CD4-positive, alpha-beta T cell (primary cell): Measurements from ENCODE around the gene HMG20A. TPM values are rescaled to one million over a fixed set of nuclear protein-coding genes. Genes with fewer than 3 reads are reported as not detected.
A peak's percentile ranks its signal among the peaks of the same experiment; 100 is the strongest.

Source experiments
- ATAC-seq: fragments of 200-7000 bp; cut with Tn5 transposase; one replicate; pipeline ENCODE4 v1.10.0; 2022; ENCODE audit warnings: mild to moderate bottlenecking; ENCODE audit not compliant: poor library complexity
- CTCF ChIA-PET: fragments of 350-600 bp; sonication (Branson Sonifier 250); formaldehyde crosslinking; loops from one replicate; lab custom pipeline; 2021; ENCODE audit warnings: antibody characterized with exemption, inconsistent platforms; lab: Charles Lee
- POLR2A ChIA-PET: fragments of 350-600 bp; sonication (Branson Sonifier 250); formaldehyde crosslinking; loops from one replicate; lab custom pipeline; 2021; ENCODE audit warnings: antibody characterized with exemption, inconsistent platforms; lab: Charles Lee
- DNase-seq, 14 experiments: peaks; one replicate each; pipeline ENCODE4 v3.0.0-alpha.2; 2013 to 2020; ENCODE audit warnings: mixed read lengths in 2 of 14
- H3K27ac ChIP-seq, 2 donors: one replicate each; pipeline versions ENCODE4 v1.5.1 to v1.7.0; 2013; ENCODE audit warnings: low read length in 2 of 2, low read depth in 1 of 2, mild to moderate bottlenecking in 1 of 2
- H3K27me3 ChIP-seq, 2 experiments: 1 replicate in 1 of 2; 2 replicates in 1 of 2; pipeline versions ENCODE4 v1.6.1 to v1.7.0; 2013; ENCODE audit warnings: low read length in 2 of 2, control low read depth in 1 of 2, mild to moderate bottlenecking in 1 of 2, moderate library complexity in 1 of 2; ENCODE audit not compliant: insufficient read depth in 2 of 2, control insufficient read depth in 1 of 2
- H3K36me3 ChIP-seq: one replicate; pipeline ENCODE4 v1.6.1; 2013; ENCODE audit warnings: low read length, control low read depth; ENCODE audit not compliant: insufficient read depth
- H3K4me1 ChIP-seq: one replicate; pipeline ENCODE4 v1.6.1; 2013; ENCODE audit warnings: low read length, control low read depth; ENCODE audit not compliant: insufficient read depth
- H3K4me3 ChIP-seq: one replicate; pipeline ENCODE4 v1.5.1; 2013; ENCODE audit warnings: mild to moderate bottlenecking, low read length, moderate library complexity
- H3K9me3 ChIP-seq, 2 experiments: 1 replicate in 1 of 2; 2 replicates in 1 of 2; pipeline versions ENCODE4 v1.6.1 to v1.7.0; 2013; ENCODE audit warnings: low read length in 2 of 2, mild to moderate bottlenecking in 2 of 2, control low read depth in 1 of 2, moderate library complexity in 1 of 2; ENCODE audit not compliant: control insufficient read depth in 1 of 2, insufficient read depth in 1 of 2
- H3K27ac Mint-ChIP-seq: one replicate; pipeline ENCODE4 v1.8.0; 2020; ENCODE audit warnings: mixed read lengths
- H3K27me3 Mint-ChIP-seq: one replicate; pipeline ENCODE4 v1.8.0; 2021; ENCODE audit warnings: mixed read lengths
- H3K36me3 Mint-ChIP-seq: one replicate; pipeline ENCODE4 v1.8.0; 2021; ENCODE audit warnings: low read depth, mixed read lengths
- H3K4me1 Mint-ChIP-seq: one replicate; pipeline ENCODE4 v1.8.0; 2021; ENCODE audit warnings: low read depth, mixed read lengths
- H3K4me3 Mint-ChIP-seq: one replicate; pipeline ENCODE4 v1.8.0; 2020; ENCODE audit warnings: mild to moderate bottlenecking, mixed read lengths
- H3K9me3 Mint-ChIP-seq: one replicate; pipeline ENCODE4 v1.8.0; 2020; ENCODE audit warnings: mixed read lengths
- intact Hi-C, 2 experiments: fragments of 100-400 bp; cut with DNase I in 1 of 2; cut with micrococcal nuclease in 1 of 2; formaldehyde crosslinking; loops; one replicate each; pipeline versions ENCODE4 v1.15.1 to v1.9.0; 2023 to 2025; cut with DNase I, micrococcal nuclease
- total RNA-seq, 174 experiments: library from RNA in 2 of 174; stranded (reverse) in 2 of 174; gene quantifications; one replicate each; pipeline ENCODE4 v1.2.3 and lab custom pipeline; 2021 to 2026
- TF ChIP-seq, protein P1 (sequence below): fragments of 200-600 bp; IDR thresholded peaks from one replicate; pipeline ENCODE4 v1.8.0; 2022; ENCODE audit warnings: antibody characterized with exemption, mild to moderate bottlenecking

Gene HMG20A
- total RNA-seq, 2 experiments from 2014 or later = 16.2 to 20.0 TPM

DNA sequence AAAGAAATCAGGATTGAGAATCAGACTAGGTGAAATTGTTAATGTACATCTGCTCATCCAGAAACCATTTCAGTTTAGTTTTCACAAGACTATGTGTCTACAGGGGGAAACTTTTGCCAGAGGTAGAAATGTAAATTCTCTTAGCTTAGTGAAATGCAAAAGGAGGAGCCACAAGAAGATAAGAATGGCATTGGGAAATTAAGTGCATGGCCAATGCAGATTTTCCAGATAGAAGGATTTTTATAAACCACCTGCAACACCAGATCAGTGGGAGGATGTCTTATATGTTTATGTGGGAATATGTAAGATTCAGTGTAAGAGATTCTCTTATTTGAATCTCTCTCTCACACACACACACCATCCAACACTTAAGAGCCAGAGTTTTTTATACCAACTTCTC is 67.2 kb downstream of the HMG20A start:
- no peak for DNase-seq
- H3K27ac ChIP-seq = no peak overlapping the region
- H3K27ac Mint-ChIP-seq = peak overlapping the region; percentile 79
- H3K9me3 ChIP-seq = no peaks in the 10 kb centered on the region
- TF ChIP-seq, protein P1, sequence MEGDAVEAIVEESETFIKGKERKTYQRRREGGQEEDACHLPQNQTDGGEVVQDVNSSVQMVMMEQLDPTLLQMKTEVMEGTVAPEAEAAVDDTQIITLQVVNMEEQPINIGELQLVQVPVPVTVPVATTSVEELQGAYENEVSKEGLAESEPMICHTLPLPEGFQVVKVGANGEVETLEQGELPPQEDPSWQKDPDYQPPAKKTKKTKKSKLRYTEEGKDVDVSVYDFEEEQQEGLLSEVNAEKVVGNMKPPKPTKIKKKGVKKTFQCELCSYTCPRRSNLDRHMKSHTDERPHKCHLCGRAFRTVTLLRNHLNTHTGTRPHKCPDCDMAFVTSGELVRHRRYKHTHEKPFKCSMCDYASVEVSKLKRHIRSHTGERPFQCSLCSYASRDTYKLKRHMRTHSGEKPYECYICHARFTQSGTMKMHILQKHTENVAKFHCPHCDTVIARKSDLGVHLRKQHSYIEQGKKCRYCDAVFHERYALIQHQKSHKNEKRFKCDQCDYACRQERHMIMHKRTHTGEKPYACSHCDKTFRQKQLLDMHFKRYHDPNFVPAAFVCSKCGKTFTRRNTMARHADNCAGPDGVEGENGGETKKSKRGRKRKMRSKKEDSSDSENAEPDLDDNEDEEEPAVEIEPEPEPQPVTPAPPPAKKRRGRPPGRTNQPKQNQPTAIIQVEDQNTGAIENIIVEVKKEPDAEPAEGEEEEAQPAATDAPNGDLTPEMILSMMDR = no peak
- H3K36me3 ChIP-seq = peaks cover 30% of the 10 kb centered on the region
- POLR2A ChIA-PET = interaction anchor here (0.8 to 1.0 kb wide), 2 partner anchors 10 kb away, joined by 3 read pairs; no protein-coding TSS in a partner anchor
- H3K4me3 Mint-ChIP-seq = no peak overlapping the region
- CTCF ChIA-PET = interaction anchor here (0.9 kb wide), 1 partner anchor 9 kb away, joined by 3 read pairs; no protein-coding TSS in a partner anchor
- H3K27me3 Mint-ChIP-seq = no peaks in the 10 kb centered on the region
- H3K9me3 Mint-ChIP-seq = no peaks in the 10 kb centered on the region
- peaks cover 45% of the 10 kb centered on the region for H3K36me3 Mint-ChIP-seq
- ATAC-seq = no peak
- intact Hi-C loops = no loop called here
- H3K4me3 ChIP-seq = no peak overlapping the region
- H3K4me1 Mint-ChIP-seq = peaks cover 20% of the 10 kb centered on the region
- H3K4me1 ChIP-seq = no peaks in the 10 kb centered on the region
- no peaks in the 10 kb centered on the region for H3K27me3 ChIP-seq

DNA sequence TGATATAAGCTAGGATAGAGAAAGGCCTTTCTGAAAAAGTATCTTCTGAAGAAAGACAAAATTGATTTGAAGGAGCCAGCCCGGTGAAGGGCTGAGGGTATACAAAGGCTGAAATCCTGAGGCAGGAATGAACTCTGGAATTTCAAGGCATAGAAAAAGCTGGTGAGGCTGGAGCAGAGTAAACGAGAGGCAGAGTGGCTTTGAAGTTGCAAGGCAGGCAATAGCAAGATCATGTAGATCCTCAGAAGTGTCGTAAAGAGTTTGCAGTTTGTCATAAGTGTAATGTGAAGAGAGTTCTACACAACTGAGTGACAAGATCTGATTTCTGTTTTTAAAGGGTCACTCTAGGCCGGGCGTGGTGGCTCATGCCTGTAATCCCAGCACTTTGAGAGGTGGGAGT is 69.0 kb downstream of the HMG20A start:
- ATAC-seq (no peak), DNase-seq (no peak)
- Histone ChIP-seq H3K4me1 (peaks cover 8% of the 10 kb centered on the region), H3K27me3 (no peaks in the 10 kb centered on the region), H3K36me3 (peaks cover 15% of the 10 kb centered on the region), H3K27ac (no peak overlapping the region), H3K4me3 (no peak overlapping the region), H3K9me3 (no peaks in the 10 kb centered on the region)
- Mint-ChIP-seq H3K27ac (no peak overlapping the region), H3K4me3 (no peak overlapping the region), H3K36me3 (peaks cover 28% of the 10 kb centered on the region), H3K9me3 (no peaks in the 10 kb centered on the region), H3K4me1 (peaks cover 35% of the 10 kb centered on the region), H3K27me3 (no peaks in the 10 kb centered on the region)
- POLR2A ChIA-PET = interaction anchor here (0.6 kb wide), 1 partner anchor 677 kb away, joined by 3 read pairs; no protein-coding TSS in a partner anchor
- CTCF ChIA-PET = no interaction called here
- intact Hi-C loops = no loop called here
- TF ChIP-seq, protein P1 = no peak

DNA sequence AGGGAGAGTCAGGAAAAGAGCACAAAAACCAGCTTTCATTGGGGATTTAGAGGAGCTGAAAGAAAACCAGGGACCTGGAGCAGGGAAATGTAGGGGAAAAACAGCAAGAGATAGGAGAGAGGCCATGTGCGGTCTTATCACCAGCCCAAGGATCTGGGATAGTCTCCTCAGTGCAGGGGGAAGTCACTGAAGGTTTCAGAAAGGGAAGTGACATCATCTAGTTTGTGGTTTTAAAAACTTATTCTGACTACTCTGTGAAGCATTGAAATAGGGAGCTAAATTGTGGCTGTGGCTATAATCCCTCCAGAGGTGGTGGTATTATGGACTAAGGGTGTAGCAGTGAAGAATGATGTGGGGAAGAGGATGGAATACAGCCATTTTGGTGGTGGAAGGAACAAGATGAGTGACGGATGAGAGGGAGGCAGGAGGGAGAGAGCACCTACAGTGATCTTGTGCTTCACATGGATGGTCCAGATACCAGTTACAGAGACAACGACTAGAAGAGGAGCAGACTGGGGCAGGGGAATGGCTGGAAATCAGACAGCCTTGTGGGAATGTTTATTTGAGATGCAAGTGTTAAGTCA is 72.7 kb downstream of the HMG20A start:
- Mint-ChIP-seq H3K4me1 (peaks cover 19% of the 10 kb centered on the region), H3K27me3 (no peaks in the 10 kb centered on the region), H3K4me3 (no peak overlapping the region), H3K36me3 (peaks cover 4% of the 10 kb centered on the region), H3K27ac (peak overlapping the region; percentile 18), H3K9me3 (no peaks in the 10 kb centered on the region)
- Histone ChIP-seq H3K4me1 (peaks cover 16% of the 10 kb centered on the region), H3K27ac (peak overlapping the region in 1 of 2 donors; percentile 25), H3K27me3 (no peaks in the 10 kb centered on the region), H3K36me3 (peaks cover 7% of the 10 kb centered on the region), H3K4me3 (no peak overlapping the region), H3K9me3 (no peaks in the 10 kb centered on the region)
- DNase-seq (peak in 4 of 14 experiments; percentile 6 to 42 (median 21)), ATAC-seq (no peak)
- ChIA-PET POLR2A (no interaction called here), CTCF (no interaction called here)
- TF ChIP-seq, protein P1 = no peak
- intact Hi-C loops = no loop called here
